Measurements from ENCODE around the gene CLEC16A.

DNA sequence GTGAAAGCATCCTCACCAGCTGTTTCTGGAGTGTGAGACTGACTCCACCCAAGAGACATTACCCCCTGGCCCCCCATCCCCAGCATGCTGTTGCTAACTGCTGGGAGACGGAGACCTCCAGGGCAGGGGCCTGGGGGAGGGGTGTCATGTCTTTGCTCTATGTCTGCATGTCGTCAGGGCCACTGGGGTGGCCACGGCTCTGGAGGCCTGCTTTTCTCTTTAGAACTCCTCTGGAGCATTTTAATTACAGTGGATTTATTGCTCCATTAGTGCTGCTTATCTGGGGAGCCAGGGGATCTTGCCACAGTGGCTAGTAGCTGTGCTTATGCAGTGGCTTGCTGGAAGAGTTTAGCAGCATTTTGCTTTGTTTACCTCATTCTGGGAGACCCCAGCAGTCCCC is 32.3 kb downstream of the CLEC16A start:
- TF ChIP-seq, protein P1, sequence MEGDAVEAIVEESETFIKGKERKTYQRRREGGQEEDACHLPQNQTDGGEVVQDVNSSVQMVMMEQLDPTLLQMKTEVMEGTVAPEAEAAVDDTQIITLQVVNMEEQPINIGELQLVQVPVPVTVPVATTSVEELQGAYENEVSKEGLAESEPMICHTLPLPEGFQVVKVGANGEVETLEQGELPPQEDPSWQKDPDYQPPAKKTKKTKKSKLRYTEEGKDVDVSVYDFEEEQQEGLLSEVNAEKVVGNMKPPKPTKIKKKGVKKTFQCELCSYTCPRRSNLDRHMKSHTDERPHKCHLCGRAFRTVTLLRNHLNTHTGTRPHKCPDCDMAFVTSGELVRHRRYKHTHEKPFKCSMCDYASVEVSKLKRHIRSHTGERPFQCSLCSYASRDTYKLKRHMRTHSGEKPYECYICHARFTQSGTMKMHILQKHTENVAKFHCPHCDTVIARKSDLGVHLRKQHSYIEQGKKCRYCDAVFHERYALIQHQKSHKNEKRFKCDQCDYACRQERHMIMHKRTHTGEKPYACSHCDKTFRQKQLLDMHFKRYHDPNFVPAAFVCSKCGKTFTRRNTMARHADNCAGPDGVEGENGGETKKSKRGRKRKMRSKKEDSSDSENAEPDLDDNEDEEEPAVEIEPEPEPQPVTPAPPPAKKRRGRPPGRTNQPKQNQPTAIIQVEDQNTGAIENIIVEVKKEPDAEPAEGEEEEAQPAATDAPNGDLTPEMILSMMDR (IDR thresholded peaks at IDR 0.05 in 4 of 5, conservative IDR thresholded peaks at IDR 0.05 in 1 of 5): no peak
- TF ChIP-seq POLR2A (IDR thresholded peaks at IDR 0.05): no peak
